ENCODE measurements around the gene KCNAB2.

KCNAB2 gene

GRCh38 chr1:6134206-6134605 is 88.5 kb downstream of the KCNAB2 start:
- H3K4me3 ChIP-seq (ENCODE audit: low read length in 2 of 2) = no peak overlapping the region

GRCh38 chr1:6134741-6135510 is 89.2 kb downstream of the KCNAB2 start:
- H3K9me3 ChIP-seq (ENCODE audit: control insufficient read depth in 2 of 2, low read length in 2 of 2) = no peaks in the 10 kb centered on the region
- no peak overlapping the region for H3K9ac ChIP-seq (ENCODE audit: low read depth in 1 of 2, low read length in 2 of 2)
- H3K27me3 ChIP-seq (ENCODE audit: control insufficient read depth in 2 of 2, insufficient read depth in 2 of 2, low read length in 2 of 2) = no peaks in the 10 kb centered on the region
- H3K27ac ChIP-seq (ENCODE audit: low read depth in 2 of 2, low read length in 2 of 2) = no peak overlapping the region
- H3K36me3 ChIP-seq (ENCODE audit: control insufficient read depth in 2 of 2, insufficient read depth in 2 of 2, low read length in 2 of 2) = no peaks in the 10 kb centered on the region
- H3K4me3 ChIP-seq (ENCODE audit: low read length in 2 of 2) = no peak overlapping the region
- no peaks in the 10 kb centered on the region for H3K4me1 ChIP-seq (ENCODE audit: control insufficient read depth in 2 of 2, insufficient read depth in 2 of 2, low read length in 2 of 2)

More at GRCh38 chr1:6134206-6134605, 88.5 kb downstream of the KCNAB2 start:
- Histone ChIP-seq H3K27ac (ENCODE audit: low read depth in 2 of 2, low read length in 2 of 2) (no peak overlapping the region), H3K9me3 (ENCODE audit: control insufficient read depth in 2 of 2, low read length in 2 of 2) (no peaks in the 10 kb centered on the region), H3K9ac (ENCODE audit: low read depth in 1 of 2, low read length in 2 of 2) (no peak overlapping the region), H3K36me3 (ENCODE audit: control insufficient read depth in 2 of 2, insufficient read depth in 2 of 2, low read length in 2 of 2) (no peaks in the 10 kb centered on the region), H3K4me1 (ENCODE audit: control insufficient read depth in 2 of 2, insufficient read depth in 2 of 2, low read length in 2 of 2) (no peaks in the 10 kb centered on the region), H3K27me3 (ENCODE audit: control insufficient read depth in 2 of 2, insufficient read depth in 2 of 2, low read length in 2 of 2) (no peaks in the 10 kb centered on the region)

- Histone ChIP-seq H3K9me3 (ENCODE audit: control insufficient read depth in 2 of 2, low read length in 2 of 2) (no peaks in the 10 kb centered on the region), H3K27me3 (ENCODE audit: control insufficient read depth in 2 of 2, insufficient read depth in 2 of 2, low read length in 2 of 2) (no peaks in the 10 kb centered on the region), H3K4me3 (ENCODE audit: low read length in 2 of 2) (no peak overlapping the region), H3K4me1 (ENCODE audit: control insufficient read depth in 2 of 2, insufficient read depth in 2 of 2, low read length in 2 of 2) (no peaks in the 10 kb centered on the region), H3K9ac (ENCODE audit: low read depth in 1 of 2, low read length in 2 of 2) (no peak overlapping the region), H3K36me3 (ENCODE audit: control insufficient read depth in 2 of 2, insufficient read depth in 2 of 2, low read length in 2 of 2) (no peaks in the 10 kb centered on the region), H3K27ac (ENCODE audit: low read depth in 2 of 2, low read length in 2 of 2) (no peak overlapping the region)
Measured at GRCh38 chr1:6136516-6137220, 91.0 kb downstream of the KCNAB2 start.

GRCh38 chr1:6137758-6138157 is 92.1 kb downstream of the KCNAB2 start:
- Histone ChIP-seq H3K9ac (ENCODE audit: low read depth in 1 of 2, low read length in 2 of 2) (no peak overlapping the region), H3K4me1 (ENCODE audit: control insufficient read depth in 2 of 2, insufficient read depth in 2 of 2, low read length in 2 of 2) (no peaks in the 10 kb centered on the region), H3K36me3 (ENCODE audit: control insufficient read depth in 2 of 2, insufficient read depth in 2 of 2, low read length in 2 of 2) (no peaks in the 10 kb centered on the region), H3K27me3 (ENCODE audit: control insufficient read depth in 2 of 2, insufficient read depth in 2 of 2, low read length in 2 of 2) (no peaks in the 10 kb centered on the region), H3K9me3 (ENCODE audit: control insufficient read depth in 2 of 2, low read length in 2 of 2) (no peaks in the 10 kb centered on the region), H3K27ac (ENCODE audit: low read depth in 2 of 2, low read length in 2 of 2) (no peak overlapping the region), H3K4me3 (ENCODE audit: low read length in 2 of 2) (no peak overlapping the region)

- Histone ChIP-seq H3K9ac (ENCODE audit: low read depth in 1 of 2, low read length in 2 of 2) (no peak overlapping the region), H3K27ac (ENCODE audit: low read depth in 2 of 2, low read length in 2 of 2) (no peak overlapping the region), H3K4me1 (ENCODE audit: control insufficient read depth in 2 of 2, insufficient read depth in 2 of 2, low read length in 2 of 2) (no peaks in the 10 kb centered on the region)
Measured at GRCh38 chr1:6140413-6140812, 94.7 kb downstream of the KCNAB2 start.

GRCh38 chr1:6141592-6141991 is 95.9 kb downstream of the KCNAB2 start:
- no peak overlapping the region for H3K27ac ChIP-seq (ENCODE audit: low read depth in 2 of 2, low read length in 2 of 2)
- H3K27me3 ChIP-seq (ENCODE audit: control insufficient read depth in 2 of 2, insufficient read depth in 2 of 2, low read length in 2 of 2) = no peaks in the 10 kb centered on the region
- H3K36me3 ChIP-seq (ENCODE audit: control insufficient read depth in 2 of 2, insufficient read depth in 2 of 2, low read length in 2 of 2) = no peaks in the 10 kb centered on the region
- no peak overlapping the region for H3K4me3 ChIP-seq (ENCODE audit: low read length in 2 of 2)
- H3K9me3 ChIP-seq (ENCODE audit: control insufficient read depth in 2 of 2, low read length in 2 of 2) = no peaks in the 10 kb centered on the region
- H3K9ac ChIP-seq (ENCODE audit: low read depth in 1 of 2, low read length in 2 of 2) = no peak overlapping the region
- H3K4me1 ChIP-seq (ENCODE audit: control insufficient read depth in 2 of 2, insufficient read depth in 2 of 2, low read length in 2 of 2) = no peaks in the 10 kb centered on the region

More at GRCh38 chr1:6140413-6140812, 94.7 kb downstream of the KCNAB2 start:
- Histone ChIP-seq H3K9me3 (ENCODE audit: control insufficient read depth in 2 of 2, low read length in 2 of 2) (no peaks in the 10 kb centered on the region), H3K27me3 (ENCODE audit: control insufficient read depth in 2 of 2, insufficient read depth in 2 of 2, low read length in 2 of 2) (no peaks in the 10 kb centered on the region), H3K4me3 (ENCODE audit: low read length in 2 of 2) (no peak overlapping the region), H3K36me3 (ENCODE audit: control insufficient read depth in 2 of 2, insufficient read depth in 2 of 2, low read length in 2 of 2) (no peaks in the 10 kb centered on the region)

GRCh38 chr1:6142036-6142621 is 96.4 kb downstream of the KCNAB2 start:
- H3K9ac ChIP-seq (ENCODE audit: low read depth in 1 of 2, low read length in 2 of 2) = no peak overlapping the region
- no peaks in the 10 kb centered on the region for H3K27me3 ChIP-seq (ENCODE audit: control insufficient read depth in 2 of 2, insufficient read depth in 2 of 2, low read length in 2 of 2)
- no peaks in the 10 kb centered on the region for H3K4me1 ChIP-seq (ENCODE audit: control insufficient read depth in 2 of 2, insufficient read depth in 2 of 2, low read length in 2 of 2)
- no peaks in the 10 kb centered on the region for H3K9me3 ChIP-seq (ENCODE audit: control insufficient read depth in 2 of 2, low read length in 2 of 2)
- no peak overlapping the region for H3K4me3 ChIP-seq (ENCODE audit: low read length in 2 of 2)
- no peaks in the 10 kb centered on the region for H3K36me3 ChIP-seq (ENCODE audit: control insufficient read depth in 2 of 2, insufficient read depth in 2 of 2, low read length in 2 of 2)
- no peak overlapping the region for H3K27ac ChIP-seq (ENCODE audit: low read depth in 2 of 2, low read length in 2 of 2)

GRCh38 chr1:6142734-6143133 is 97.0 kb downstream of the KCNAB2 start:
- H3K27ac ChIP-seq (ENCODE audit: low read depth in 2 of 2, low read length in 2 of 2) = no peak overlapping the region

GRCh38 chr1:6143395-6143794 is 97.7 kb downstream of the KCNAB2 start:
- Histone ChIP-seq H3K27me3 (ENCODE audit: control insufficient read depth in 2 of 2, insufficient read depth in 2 of 2, low read length in 2 of 2) (peaks cover 0 to 5% of the 10 kb centered on the region in 2 donors), H3K9ac (ENCODE audit: low read depth in 1 of 2, low read length in 2 of 2) (no peak overlapping the region), H3K9me3 (ENCODE audit: control insufficient read depth in 2 of 2, low read length in 2 of 2) (no peaks in the 10 kb centered on the region), H3K4me3 (ENCODE audit: low read length in 2 of 2) (no peak overlapping the region), H3K27ac (ENCODE audit: low read depth in 2 of 2, low read length in 2 of 2) (no peak overlapping the region), H3K4me1 (ENCODE audit: control insufficient read depth in 2 of 2, insufficient read depth in 2 of 2, low read length in 2 of 2) (no peaks in the 10 kb centered on the region), H3K36me3 (ENCODE audit: control insufficient read depth in 2 of 2, insufficient read depth in 2 of 2, low read length in 2 of 2) (no peaks in the 10 kb centered on the region)

More at GRCh38 chr1:6142734-6143133, 97.0 kb downstream of the KCNAB2 start:
- H3K9ac ChIP-seq (ENCODE audit: low read depth in 1 of 2, low read length in 2 of 2) = no peak overlapping the region
- H3K4me1 ChIP-seq (ENCODE audit: control insufficient read depth in 2 of 2, insufficient read depth in 2 of 2, low read length in 2 of 2) = no peaks in the 10 kb centered on the region
- H3K9me3 ChIP-seq (ENCODE audit: control insufficient read depth in 2 of 2, low read length in 2 of 2) = no peaks in the 10 kb centered on the region
- H3K27me3 ChIP-seq (ENCODE audit: control insufficient read depth in 2 of 2, insufficient read depth in 2 of 2, low read length in 2 of 2) = peaks cover 0 to 3% of the 10 kb centered on the region in 2 donors
- no peaks in the 10 kb centered on the region for H3K36me3 ChIP-seq (ENCODE audit: control insufficient read depth in 2 of 2, insufficient read depth in 2 of 2, low read length in 2 of 2)
- H3K4me3 ChIP-seq (ENCODE audit: low read length in 2 of 2) = no peak overlapping the region

- Histone ChIP-seq H3K27me3 (ENCODE audit: control insufficient read depth in 2 of 2, insufficient read depth in 2 of 2, low read length in 2 of 2) (peaks cover 0 to 6% of the 10 kb centered on the region in 2 donors), H3K4me3 (ENCODE audit: low read length in 2 of 2) (no peak overlapping the region), H3K9me3 (ENCODE audit: control insufficient read depth in 2 of 2, low read length in 2 of 2) (no peaks in the 10 kb centered on the region), H3K4me1 (ENCODE audit: control insufficient read depth in 2 of 2, insufficient read depth in 2 of 2, low read length in 2 of 2) (no peaks in the 10 kb centered on the region), H3K9ac (ENCODE audit: low read depth in 1 of 2, low read length in 2 of 2) (no peak overlapping the region), H3K36me3 (ENCODE audit: control insufficient read depth in 2 of 2, insufficient read depth in 2 of 2, low read length in 2 of 2) (no peaks in the 10 kb centered on the region), H3K27ac (ENCODE audit: low read depth in 2 of 2, low read length in 2 of 2) (no peak overlapping the region)
Measured at GRCh38 chr1:6144175-6144574, 98.5 kb downstream of the KCNAB2 start.

Measured in mucosa of rectum (tissue), 2 donors.